HAP-1 (cell line): ENCODE results near the gene IRAK2.
A peak's percentile ranks its signal among the peaks of the same experiment; 100 is the strongest.

Experiments used
- DNase-seq, 2 experiments: peaks; one replicate each; pipeline ENCODE4 v3.0.0-alpha.2; 2016 to 2020; ENCODE audit warnings: low spot score in 2 of 2
- H3K27me3 ChIP-seq: fragments of 250-450 bp; sonication (Bioruptor Pico); 2 replicates; pipeline ENCODE4 v1.5.1; 2020; ENCODE audit warnings: low read depth, mild to moderate bottlenecking, moderate library complexity
- H3K36me3 ChIP-seq: fragments of 250-450 bp; sonication (Bioruptor Pico); replicated peaks from 2 replicates; pipeline ENCODE4 v1.5.1; 2020; ENCODE audit warnings: mild to moderate bottlenecking
- H3K4me1 ChIP-seq: fragments of 250-450 bp; sonication (Bioruptor Pico); 2 replicates; pipeline ENCODE4 v1.5.1; 2020; ENCODE audit warnings: mild to moderate bottlenecking
- H3K4me3 ChIP-seq: fragments of 250-450 bp; sonication (Bioruptor Pico); 2 replicates; pipeline ENCODE4 v1.5.1; 2020; ENCODE audit warnings: mild to moderate bottlenecking, moderate library complexity
- H3K9me3 ChIP-seq: fragments of 250-450 bp; sonication (Bioruptor Pico); 2 replicates; pipeline ENCODE4 v1.5.1; 2020; ENCODE audit warnings: mild to moderate bottlenecking, moderate library complexity
- in situ Hi-C: fragments of 300-500 bp; cut with MboI; formaldehyde crosslinking; loops from 3 replicates; pipeline ENCODE4 v1.14.3; 2020; ENCODE audit warnings: low sequenced_read_pairs, inconsistent platforms, mixed read lengths

IRAK2 gene

GRCh38 chr3:10233988-10234387 lies 69.3 kb downstream of the IRAK2 start:
- no peak for DNase-seq
- Histone ChIP-seq H3K9me3 (no peaks in the 10 kb centered on the region), H3K36me3 (no peaks in the 10 kb centered on the region), H3K27me3 (no peaks in the 10 kb centered on the region), H3K4me1 (no peaks in the 10 kb centered on the region), H3K4me3 (no peak overlapping the region)
- in situ Hi-C loops: no loop called here

GRCh38 chr3:10234526-10235230 lies 70.0 kb downstream of the IRAK2 start:
- Histone ChIP-seq H3K36me3 (no peaks in the 10 kb centered on the region), H3K4me3 (no peak overlapping the region), H3K4me1 (no peaks in the 10 kb centered on the region), H3K27me3 (no peaks in the 10 kb centered on the region), H3K9me3 (no peaks in the 10 kb centered on the region)
- in situ Hi-C loops: no loop called here
- peak in 1 of 2 experiments; percentile 45 for DNase-seq

GRCh38 chr3:10235551-10235950 lies 70.8 kb downstream of the IRAK2 start:
- no peaks in the 10 kb centered on the region for H3K36me3 ChIP-seq
- H3K4me3 ChIP-seq: no peak overlapping the region
- in situ Hi-C loops: no loop called here
- H3K27me3 ChIP-seq: no peaks in the 10 kb centered on the region
- no peaks in the 10 kb centered on the region for H3K4me1 ChIP-seq
- no peaks in the 10 kb centered on the region for H3K9me3 ChIP-seq
- DNase-seq: no peak

GRCh38 chr3:10238345-10239183 lies 73.8 kb downstream of the IRAK2 start:
- Histone ChIP-seq H3K36me3 (no peaks in the 10 kb centered on the region; the same call in 1 of the 2 replicates), H3K4me1 (no peaks in the 10 kb centered on the region), H3K27me3 (no peaks in the 10 kb centered on the region), H3K9me3 (no peaks in the 10 kb centered on the region), H3K4me3 (no peak overlapping the region)
- in situ Hi-C loops: no loop called here
- no peak for DNase-seq

GRCh38 chr3:10240799-10241198 lies 76.1 kb downstream of the IRAK2 start:
- H3K36me3 ChIP-seq: no peaks in the 10 kb centered on the region; the same call in 1 of the 2 replicates
- H3K9me3 ChIP-seq: peaks cover 3% of the 10 kb centered on the region
- H3K4me3 ChIP-seq: no peak overlapping the region
- DNase-seq: no peak
- no peaks in the 10 kb centered on the region for H3K4me1 ChIP-seq
- in situ Hi-C loops: no loop called here
- H3K27me3 ChIP-seq: no peaks in the 10 kb centered on the region

- Histone ChIP-seq H3K4me1 (no peaks in the 10 kb centered on the region), H3K36me3 (no peaks in the 10 kb centered on the region; the same call in 1 of the 2 replicates), H3K4me3 (no peak overlapping the region), H3K27me3 (no peaks in the 10 kb centered on the region), H3K9me3 (peaks cover 6% of the 10 kb centered on the region)
- no peak for DNase-seq
- in situ Hi-C loops: no loop called here
Measured at GRCh38 chr3:10242182-10243065, 77.7 kb downstream of the IRAK2 start.

- no peaks in the 10 kb centered on the region; the same call in 1 of the 2 replicates for H3K36me3 ChIP-seq
- in situ Hi-C loops: no loop called here
- no peak for DNase-seq
Measured at GRCh38 chr3:10244009-10244408, 79.3 kb downstream of the IRAK2 start.

GRCh38 chr3:10245081-10245712 lies 80.5 kb downstream of the IRAK2 start:
- no peak for DNase-seq
- H3K4me1 ChIP-seq: no peaks in the 10 kb centered on the region
- in situ Hi-C loops: no loop called here
- no peaks in the 10 kb centered on the region; the same call in 1 of the 2 replicates for H3K36me3 ChIP-seq
- H3K27me3 ChIP-seq: no peaks in the 10 kb centered on the region
- no peak overlapping the region for H3K4me3 ChIP-seq
- peaks cover 6% of the 10 kb centered on the region for H3K9me3 ChIP-seq

More at GRCh38 chr3:10244009-10244408, 79.3 kb downstream of the IRAK2 start:
- Histone ChIP-seq H3K4me3 (no peak overlapping the region), H3K27me3 (no peaks in the 10 kb centered on the region), H3K9me3 (peaks cover 6% of the 10 kb centered on the region), H3K4me1 (no peaks in the 10 kb centered on the region)

GRCh38 chr3:10247679-10248183 lies 83.0 kb downstream of the IRAK2 start:
- no peak for DNase-seq
- Histone ChIP-seq H3K4me3 (peak overlapping the region; percentile 71), H3K36me3 (peaks cover 12% of the 10 kb centered on the region), H3K27me3 (no peaks in the 10 kb centered on the region), H3K9me3 (peaks cover 6% of the 10 kb centered on the region), H3K4me1 (peaks cover 5% of the 10 kb centered on the region; the same call in 1 of the 2 replicates)
- in situ Hi-C loops: no loop called here

GRCh38 chr3:10248184-10248983 lies 83.7 kb downstream of the IRAK2 start, which contains the start of gene TATDN2:
TSS of gene TATDN2 (plus strand) at chr3:10248459. CDS start at chr3:10249201, 742 bp downstream.
- in situ Hi-C loops: no loop called here

GRCh38 chr3:10248984-10249748 lies 84.4 kb downstream of the IRAK2 start:
- Histone ChIP-seq H3K36me3 (peaks cover 24% of the 10 kb centered on the region), H3K4me1 (peaks cover 5% of the 10 kb centered on the region; the same call in 1 of the 2 replicates), H3K27me3 (no peaks in the 10 kb centered on the region), H3K9me3 (peaks cover 6% of the 10 kb centered on the region), H3K4me3 (peak overlapping the region; percentile 71)
- in situ Hi-C loops: no loop called here
- peak; percentile 10 to 55 for DNase-seq

More at GRCh38 chr3:10248184-10248983, 83.7 kb downstream of the IRAK2 start, which contains the start of gene TATDN2:
- H3K36me3 ChIP-seq: peaks cover 18% of the 10 kb centered on the region
- no peaks in the 10 kb centered on the region for H3K27me3 ChIP-seq
- peaks cover 6% of the 10 kb centered on the region for H3K9me3 ChIP-seq
- H3K4me1 ChIP-seq: peaks cover 5% of the 10 kb centered on the region; the same call in 1 of the 2 replicates
- peak within 1 kb of the TSS; percentile 71 for H3K4me3 ChIP-seq
- DNase-seq: peak; percentile 95 to 97
